Neural cell (in vitro differentiated cells): ENCODE results near the gene BZW2. TPM values are rescaled to one million over a fixed set of nuclear protein-coding genes. Genes with fewer than 3 reads are reported as not detected.

Experiments used
- H2AFZ ChIP-seq: fragments of 200-600, 300-800 bp; sonication (generic), shearing (Covaris generic); 2 replicates; pipeline ENCODE4 v1.6.0; 2014; ENCODE audit warnings: low read depth, mild to moderate bottlenecking, antibody characterized with exemption, low read length, moderate library complexity
- H3F3A ChIP-seq: fragments of 200-600 bp; shearing (Covaris generic); 2 replicates; pipeline ENCODE4 v1.6.1; 2016; ENCODE audit warnings: mild to moderate bottlenecking, moderate library complexity, mixed read lengths, antibody characterized with exemption, low read length; ENCODE audit not compliant: insufficient read depth, poor library complexity, severe bottlenecking
- H3K27ac ChIP-seq: fragments of 200-600, 300-800 bp; sonication (generic), shearing (Covaris generic); 2 replicates; pipeline ENCODE4 v1.5.1; 2014; ENCODE audit warnings: mild to moderate bottlenecking, low read length, moderate library complexity
- H3K27me3 ChIP-seq: fragments of 300-800, 200-600 bp; sonication (generic), shearing (Covaris generic); 2 replicates; pipeline ENCODE4 v1.6.0; 2014; ENCODE audit warnings: mild to moderate bottlenecking, low read depth, low read length, moderate library complexity; ENCODE audit not compliant: insufficient read depth
- H3K36me3 ChIP-seq: fragments of 300-800, 200-600 bp; sonication (generic), shearing (Covaris generic); 2 replicates; pipeline ENCODE4 v1.5.1; 2014; ENCODE audit warnings: mild to moderate bottlenecking, antibody characterized with exemption, low read length, moderate library complexity; ENCODE audit not compliant: insufficient read depth
- H3K4me2 ChIP-seq: fragments of 300-800, 200-600 bp; sonication (generic), shearing (Covaris generic); 2 replicates; pipeline ENCODE4 v1.6.0; 2014; ENCODE audit warnings: mild to moderate bottlenecking, low read length
- H3K4me3 ChIP-seq: fragments of 300-800, 200-600 bp; sonication (generic), shearing (Covaris generic); 2 replicates; pipeline ENCODE4 v1.5.1; 2014; ENCODE audit warnings: mild to moderate bottlenecking, low read length, moderate library complexity
- H3K79me2 ChIP-seq: fragments of 200-600 bp; shearing (Covaris generic); replicated peaks from 2 replicates; pipeline ENCODE4 v1.6.0; 2014; ENCODE audit warnings: mild to moderate bottlenecking, low read length, moderate library complexity; ENCODE audit not compliant: insufficient read depth
- H3K9ac ChIP-seq: fragments of 300-800, 200-600 bp; sonication (generic), shearing (Covaris generic); 2 replicates; pipeline ENCODE4 v1.6.1; 2016; ENCODE audit warnings: mild to moderate bottlenecking, low read length, mixed read lengths
- H3K9me2 ChIP-seq: fragments of 200-600 bp; shearing (Covaris generic); 2 replicates; pipeline ENCODE4 v1.6.1; 2016; ENCODE audit warnings: mild to moderate bottlenecking, low read length, mixed read lengths; ENCODE audit not compliant: insufficient read depth
- H3K9me3 ChIP-seq: fragments of 200-600, 300-800 bp; sonication (generic), shearing (Covaris generic); 2 replicates; pipeline ENCODE4 v1.6.1; 2016; ENCODE audit warnings: mild to moderate bottlenecking, mixed run types, low read length, moderate library complexity, mixed read lengths
- H4K20me1 ChIP-seq: fragments of 200-600 bp; shearing (Covaris generic); 2 replicates; pipeline ENCODE4 v1.6.1; 2016; ENCODE audit warnings: mild to moderate bottlenecking, mixed run types; ENCODE audit not compliant: insufficient read depth
- CTCF ChIP-seq: fragments of 450-650 bp; IDR thresholded peaks from 2 replicates; pipeline ENCODE4 v1.5.1; 2014; ENCODE audit warnings: antibody characterized with exemption, mild to moderate bottlenecking, moderate library complexity; ENCODE audit not compliant: poor library complexity, severe bottlenecking
- EP300 ChIP-seq: fragments of 450-650 bp; conservative IDR thresholded peaks from 2 replicates; pipeline ENCODE4 v1.6.1; 2014; ENCODE audit warnings: antibody characterized with exemption, mild to moderate bottlenecking, moderate library complexity; ENCODE audit not compliant: poor library complexity, severe bottlenecking
- EZH2 ChIP-seq: fragments of 200-600, 300-800 bp; shearing (Covaris generic), sonication (generic); IDR thresholded peaks from 2 replicates; pipeline ENCODE4 v1.6.1; 2014; ENCODE audit warnings: antibody characterized with exemption, low read length, borderline replicate concordance, mild to moderate bottlenecking; ENCODE audit not compliant: insufficient read depth, poor library complexity, severe bottlenecking
- MXI1 ChIP-seq: fragments of 450-650 bp; conservative IDR thresholded peaks from 2 replicates; pipeline ENCODE4 v1.6.1; 2014; ENCODE audit warnings: antibody characterized with exemption, mild to moderate bottlenecking; ENCODE audit not compliant: poor library complexity, severe bottlenecking
- POLR2AphosphoS5 ChIP-seq: IDR thresholded peaks from 2 replicates; pipeline ENCODE4 v1.6.1; 2012
- RAD21 ChIP-seq: fragments of 450-650 bp; conservative IDR thresholded peaks from 2 replicates; pipeline ENCODE4 v1.6.1; 2014; ENCODE audit warnings: antibody characterized with exemption, mild to moderate bottlenecking, moderate library complexity
- REST ChIP-seq: IDR thresholded peaks from 2 replicates; pipeline ENCODE4 v1.6.1; 2012; ENCODE audit warnings: borderline replicate concordance
- SMC3 ChIP-seq: fragments of 450-650 bp; conservative IDR thresholded peaks from 2 replicates; pipeline ENCODE4 v1.6.1; 2014; ENCODE audit warnings: antibody characterized with exemption, mild to moderate bottlenecking, moderate library complexity; ENCODE audit not compliant: poor library complexity
- TAF1 ChIP-seq: IDR thresholded peaks from 2 replicates; pipeline ENCODE4 v1.6.1; 2012; ENCODE audit warnings: low read depth
- polyA plus RNA-seq: library from polyadenylated mRNA; depleted of rRNA; stranded (reverse); fragments of >200 nt; gene quantifications from 2 replicates; pipeline ENCODE4 v1.2.3, GENCODE V29; 2014

The BZW2 gene
- polyA plus RNA-seq, 1 donor from 2014 or later = 203 TPM

- TF ChIP-seq EZH2 (no peak), REST (no peak)
- Histone ChIP-seq H3K4me3 (no peak overlapping the region), H3K9ac (no peak overlapping the region), H3K27ac (no peak overlapping the region), H3K9me3 (no peaks in the 10 kb centered on the region), H3K36me3 (no peaks in the 10 kb centered on the region), H2AFZ (no peak overlapping the region), H4K20me1 (no peaks in the 10 kb centered on the region), H3K27me3 (no peaks in the 10 kb centered on the region), H3F3A (no peaks in the 10 kb centered on the region), H3K79me2 (no peaks in the 10 kb centered on the region), H3K9me2 (no peaks in the 10 kb centered on the region), H3K4me2 (no peak overlapping the region)
Measured at GRCh38 chr7:16727736-16728135, 81.8 kb downstream of the BZW2 start.

GRCh38 chr7:16728811-16729210 lies 82.8 kb downstream of the BZW2 start:
- Histone ChIP-seq H3K9me3 (no peaks in the 10 kb centered on the region), H3K36me3 (no peaks in the 10 kb centered on the region), H2AFZ (no peak overlapping the region), H3K27ac (no peak overlapping the region), H3K79me2 (no peaks in the 10 kb centered on the region), H3K9me2 (no peaks in the 10 kb centered on the region), H3K27me3 (no peaks in the 10 kb centered on the region), H3K9ac (no peak overlapping the region), H4K20me1 (no peaks in the 10 kb centered on the region), H3K4me3 (no peak overlapping the region), H3F3A (no peaks in the 10 kb centered on the region), H3K4me2 (no peak overlapping the region)
- no peak for TF ChIP-seq REST
- no peak for TF ChIP-seq TAF1
- TF ChIP-seq MXI1 = no peak
- no peak for TF ChIP-seq EZH2
- TF ChIP-seq EP300 = no peak

- no peaks in the 10 kb centered on the region for H3K9me3 ChIP-seq
- H3K27me3 ChIP-seq = no peaks in the 10 kb centered on the region
- no peak overlapping the region for H3K4me2 ChIP-seq
- H3K9ac ChIP-seq = no peak overlapping the region
- H3K4me3 ChIP-seq = no peak overlapping the region
- H4K20me1 ChIP-seq = no peaks in the 10 kb centered on the region
- H3F3A ChIP-seq = no peaks in the 10 kb centered on the region
- TF ChIP-seq EP300 (no peak), RAD21 (no peak), EZH2 (no peak), CTCF (no peak), SMC3 (no peak), REST (no peak), MXI1 (no peak), POLR2AphosphoS5 (no peak), TAF1 (no peak)
- no peaks in the 10 kb centered on the region for H3K79me2 ChIP-seq
- H3K27ac ChIP-seq = no peak overlapping the region
- no peaks in the 10 kb centered on the region for H3K9me2 ChIP-seq
- no peak overlapping the region for H2AFZ ChIP-seq
- H3K36me3 ChIP-seq = no peaks in the 10 kb centered on the region
Measured at GRCh38 chr7:16729541-16729940, 83.6 kb downstream of the BZW2 start.
